A204.1 (cell line): ENCODE results near the gene NBEAL2.

Experiments
- FAIRE-seq: peaks from 2 replicates; lab custom pipeline; 2012; peaks lifted over from hg19 to GRCh38; lab: Jason Lieb, UNC

NBEAL2 gene

DNA sequence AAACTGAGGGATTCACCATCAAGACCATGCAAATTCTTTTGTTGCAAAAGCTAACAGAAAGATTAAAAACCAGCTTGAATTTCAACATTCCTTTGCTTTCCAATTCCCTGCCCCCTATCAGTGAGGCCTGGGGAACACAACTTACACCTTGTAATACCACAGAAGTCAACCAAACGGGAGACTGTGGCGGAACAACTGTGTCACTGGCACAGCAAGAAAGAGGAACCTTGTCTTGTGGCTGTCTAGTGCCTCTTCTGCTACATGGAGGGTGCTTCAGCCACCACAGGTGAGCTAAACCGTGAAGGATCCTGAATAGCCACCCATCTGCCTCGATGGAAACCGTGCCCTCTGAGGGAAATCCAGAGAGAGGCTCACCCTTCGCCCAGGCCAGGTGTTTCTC is 14.3 kb upstream of the NBEAL2 start:
- FAIRE-seq, result no peak

DNA sequence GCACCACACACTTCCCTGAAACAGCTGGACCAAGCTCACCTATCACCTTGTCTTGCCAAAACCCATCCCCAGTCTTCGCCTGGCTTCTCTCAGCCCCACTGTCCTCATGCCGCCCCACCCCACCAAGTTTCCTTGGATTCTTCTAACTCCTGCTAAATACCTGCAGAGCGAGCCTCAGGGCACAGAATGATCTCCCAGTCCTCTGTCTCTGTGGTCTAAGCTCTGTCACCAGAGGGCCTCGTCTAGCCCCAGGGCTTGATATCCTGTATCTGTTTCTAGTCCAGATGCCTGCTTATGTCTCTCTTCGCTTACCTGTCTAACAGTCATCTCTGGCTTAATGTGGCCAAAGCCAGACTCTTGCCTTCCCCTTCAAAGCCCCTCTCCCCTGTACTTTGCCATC is 12.7 kb upstream of the NBEAL2 start:
- no peak for FAIRE-seq

DNA sequence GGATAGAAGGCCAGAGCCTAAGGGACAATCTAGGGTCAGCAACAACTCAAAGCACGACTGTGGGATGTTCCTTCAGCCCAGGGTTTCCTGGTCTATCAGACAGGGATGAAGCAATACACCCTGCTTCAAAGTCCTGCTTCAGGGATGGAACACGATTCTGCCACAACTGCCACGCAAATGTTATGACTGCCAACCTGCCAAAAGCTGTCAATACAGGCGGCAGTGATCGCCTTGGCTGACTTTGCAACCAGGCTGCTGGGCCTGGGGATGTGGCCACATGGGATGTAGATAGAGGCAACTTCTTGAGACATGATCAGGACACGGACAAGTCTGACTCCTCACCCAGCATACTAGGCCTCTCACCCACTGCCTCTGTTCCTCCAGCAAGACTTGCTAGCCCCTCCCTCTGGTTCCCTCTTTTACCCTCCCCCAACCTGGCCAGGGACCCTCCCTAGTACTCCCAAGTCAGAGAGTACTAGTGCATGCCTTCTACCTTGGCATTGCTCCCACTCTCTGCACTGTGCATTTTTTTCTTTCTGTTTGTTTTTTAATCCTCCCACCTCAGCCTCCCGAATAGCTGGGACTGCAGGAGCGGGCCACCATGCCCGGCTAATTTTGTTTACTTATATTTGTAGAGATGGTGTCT is 10.6 kb upstream of the NBEAL2 start:
- no peak for FAIRE-seq

DNA sequence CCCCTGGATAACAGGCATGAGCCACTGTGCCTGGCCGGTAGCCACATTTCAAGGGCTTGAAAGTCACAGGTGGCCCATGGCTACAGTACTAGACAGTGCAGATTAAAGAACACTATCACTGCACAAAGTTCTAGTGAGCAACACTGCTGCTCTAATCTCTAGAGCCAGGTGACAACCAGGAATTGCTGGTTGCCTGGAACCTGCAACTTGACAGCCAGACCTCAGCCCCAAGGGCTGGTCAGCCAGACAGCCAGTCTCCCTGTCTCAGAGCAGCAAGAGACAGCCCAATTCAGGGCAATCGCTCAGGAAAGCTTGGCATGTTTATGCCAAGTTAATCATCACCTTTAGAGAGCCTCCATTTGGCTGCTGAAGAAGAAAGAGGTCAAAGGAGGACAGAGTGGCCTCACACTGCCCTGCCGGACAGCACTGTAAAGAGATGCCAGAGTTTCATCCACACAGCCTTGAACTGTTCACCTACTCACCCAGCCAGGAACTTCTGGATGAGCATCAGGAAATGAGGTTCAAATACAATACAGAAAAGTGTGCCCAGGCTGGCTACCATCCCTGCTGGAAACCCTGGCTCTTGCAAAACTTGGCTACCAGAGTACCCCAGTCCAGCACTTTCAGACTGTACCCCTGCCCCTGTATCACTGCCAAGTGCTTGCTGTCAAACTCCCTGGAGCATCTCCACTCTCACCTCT is 8.9 kb upstream of the NBEAL2 start:
- FAIRE-seq, result no peak

DNA sequence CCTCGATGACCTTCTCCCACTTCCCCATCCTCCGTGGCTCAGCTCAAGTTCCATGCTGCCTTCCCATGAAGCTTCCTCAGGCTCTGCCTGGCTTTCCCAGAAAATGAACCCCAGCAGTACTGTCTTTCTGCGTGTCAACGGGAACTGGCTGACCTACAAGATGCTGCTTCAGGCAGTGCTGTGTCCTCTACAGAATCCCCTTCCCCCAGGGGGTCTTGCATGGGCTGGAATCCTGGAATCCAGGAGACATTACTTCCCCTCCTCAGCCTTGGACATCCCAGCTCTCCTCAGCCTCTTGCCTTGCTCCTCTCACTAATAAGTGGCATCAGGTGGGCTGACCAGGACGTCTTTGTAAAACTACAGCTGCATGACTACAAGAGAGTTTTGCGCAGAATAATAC is 8.3 kb upstream of the NBEAL2 start:
- no peak for FAIRE-seq

- FAIRE-seq, result no peak
These were observed 7.7 kb upstream of the NBEAL2 start for GRCh38 chr3:46971742-46972141.

DNA sequence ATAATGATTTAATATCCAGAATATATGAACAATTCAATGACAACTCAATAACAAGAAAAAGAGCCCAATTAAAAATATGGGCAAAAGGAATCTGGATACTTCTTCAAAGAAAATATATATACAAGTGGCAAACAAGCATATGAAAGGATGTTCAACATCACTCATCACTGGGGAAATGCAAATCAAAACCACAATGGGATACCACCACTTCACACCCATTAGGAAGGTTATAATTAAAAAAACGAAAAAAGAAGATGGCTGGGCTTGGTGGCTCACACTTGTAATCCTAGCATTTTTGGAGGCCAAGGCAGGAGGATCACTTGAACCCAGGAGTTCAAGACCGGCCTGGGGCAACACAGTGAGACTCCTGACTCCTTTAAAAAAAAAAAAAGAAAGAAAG is 7.1 kb upstream of the NBEAL2 start:
- FAIRE-seq, result no peak

GRCh38 chr3:46974421-46975171 is 4.9 kb upstream of the NBEAL2 start:
- no peak for FAIRE-seq

DNA sequence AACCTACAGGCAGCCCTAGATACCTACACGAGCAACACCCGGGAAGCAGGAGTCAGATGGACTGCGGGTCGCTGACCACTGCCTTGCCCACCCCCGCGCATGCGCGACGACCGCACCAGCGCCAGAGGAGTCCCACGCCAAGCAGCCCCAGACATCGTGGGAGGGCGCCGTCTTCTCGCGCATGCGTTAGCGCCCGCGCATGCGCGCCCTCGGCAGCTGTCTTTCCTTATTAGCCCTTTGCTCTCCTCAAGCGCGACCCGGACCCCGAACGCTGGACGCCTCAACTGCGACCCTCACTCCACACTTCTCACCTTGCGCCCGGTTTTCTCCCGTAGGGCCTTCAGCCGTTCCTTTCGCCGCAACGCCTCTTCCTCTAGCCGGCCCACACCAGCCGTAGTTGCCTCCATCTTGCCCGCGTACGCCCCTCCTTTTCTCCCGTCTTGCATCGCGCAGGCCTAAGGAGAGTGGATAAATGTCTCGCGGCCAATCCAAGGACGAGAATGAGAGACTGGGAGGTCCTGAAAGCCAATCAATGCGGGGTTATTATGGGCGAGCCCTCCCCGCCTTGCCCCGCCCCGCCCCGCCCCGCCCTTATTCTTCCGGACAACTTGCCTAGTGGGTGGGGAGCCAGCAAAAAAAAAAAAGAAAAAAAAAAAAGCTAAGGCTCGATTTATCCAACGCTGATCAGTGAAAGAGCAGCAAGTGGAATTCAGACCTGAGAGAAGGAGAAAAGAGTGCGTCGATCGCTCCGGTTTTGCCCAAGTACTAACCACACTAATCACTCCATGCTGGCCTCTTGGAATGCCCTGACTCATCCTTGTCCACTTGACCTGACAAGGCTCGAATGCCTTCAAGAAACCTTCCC is 2.9 kb upstream of the NBEAL2 start, which contains the start of gene CCDC12:
Gene CCDC12 (minus strand): TSS at position 420 of the 865 bp plus-strand sequence. CDS start 13 bp downstream, at position 407.
- FAIRE-seq, result peak; percentile 67

GRCh38 chr3:46977811-46978195 is 1.7 kb upstream of the NBEAL2 start:
- no peak for FAIRE-seq

DNA sequence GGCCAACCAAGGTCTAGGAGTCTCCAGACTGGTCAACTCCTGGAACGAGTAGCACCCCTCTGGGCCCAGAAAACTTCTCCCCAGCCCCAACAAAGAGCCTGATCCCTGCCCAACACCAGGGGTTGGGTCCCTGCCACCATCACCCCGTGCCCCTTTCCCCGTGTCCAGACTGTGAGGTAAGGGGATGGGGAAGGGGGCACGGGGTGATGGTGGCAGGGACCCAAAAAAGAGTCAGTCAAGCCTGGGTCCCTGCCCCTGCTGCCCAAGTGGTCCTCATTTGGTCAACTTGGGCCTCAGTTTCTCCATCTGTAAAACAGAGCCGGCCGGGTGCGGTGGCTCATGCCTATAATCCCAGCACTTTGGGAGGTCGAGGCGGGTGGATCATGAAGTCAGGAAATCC is 1.1 kb upstream of the NBEAL2 start:
- FAIRE-seq, result no peak

- FAIRE-seq, result no peak
These were observed 562 bp downstream of the NBEAL2 start for GRCh38 chr3:46979958-46980497.

- FAIRE-seq, result no peak
These were observed 2.5 kb downstream of the NBEAL2 start for GRCh38 chr3:46981932-46982471.

DNA sequence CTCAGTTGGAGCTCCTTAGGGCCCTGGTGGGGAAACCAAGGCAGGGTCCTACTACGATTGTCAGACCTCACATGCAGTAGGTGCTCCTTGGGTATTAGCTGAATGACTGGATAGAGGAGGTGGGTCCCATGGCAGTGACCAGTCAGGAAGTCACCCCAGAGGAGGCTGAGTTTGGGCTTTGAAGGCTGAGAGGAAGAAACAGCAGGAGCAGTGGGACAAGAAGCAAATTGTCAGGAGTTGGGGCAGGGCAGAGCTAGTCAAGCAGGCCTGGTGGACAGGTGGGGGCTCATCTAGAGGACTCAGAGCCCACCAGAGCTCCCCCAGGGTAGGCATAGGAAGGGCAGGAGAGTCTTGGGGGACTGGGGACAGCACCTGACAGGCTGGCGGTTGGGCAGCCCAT is 3.1 kb downstream of the NBEAL2 start:
- FAIRE-seq, result no peak

DNA sequence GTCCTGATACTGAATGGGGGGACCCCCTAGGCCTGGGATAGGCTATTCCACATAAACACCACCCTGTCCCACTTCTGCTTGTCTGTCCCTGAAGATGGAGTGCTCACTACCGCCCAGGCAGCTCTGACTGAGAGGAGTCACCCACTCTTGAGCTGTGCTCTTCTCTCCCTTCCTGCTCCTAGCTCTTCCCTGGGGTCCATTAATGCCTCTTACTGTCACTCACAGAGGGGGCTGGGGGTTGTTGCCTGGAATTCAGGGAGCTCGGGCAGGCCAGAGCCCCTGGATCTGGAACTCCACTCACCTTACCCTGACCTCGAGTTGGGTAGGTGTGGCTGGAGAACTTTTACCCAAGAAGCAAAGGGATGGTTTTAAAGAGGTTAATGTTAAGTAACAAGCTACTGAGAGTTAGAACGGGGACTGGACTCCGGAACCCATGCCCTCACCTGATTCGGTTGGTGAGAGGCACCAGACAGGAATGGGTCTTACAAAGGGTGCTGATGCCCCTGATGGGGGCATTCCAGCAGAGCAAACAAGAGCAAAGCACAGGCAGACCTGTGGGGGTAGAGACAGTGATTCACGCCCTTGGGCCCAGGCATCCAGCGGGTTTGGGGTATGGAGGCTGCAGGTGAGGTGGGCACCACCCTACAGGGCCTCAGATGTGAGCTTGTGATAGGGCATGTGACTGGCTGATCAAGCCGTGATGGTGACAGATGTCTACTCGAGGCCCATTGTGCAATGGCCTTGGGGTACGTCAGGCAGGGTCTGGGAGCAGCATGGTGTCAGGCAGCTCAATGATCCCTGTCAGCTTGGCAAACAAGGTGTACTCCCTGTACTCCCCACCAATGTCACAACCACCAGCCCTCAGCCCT is 5.4 kb downstream of the NBEAL2 start:
- no peak for FAIRE-seq

DNA sequence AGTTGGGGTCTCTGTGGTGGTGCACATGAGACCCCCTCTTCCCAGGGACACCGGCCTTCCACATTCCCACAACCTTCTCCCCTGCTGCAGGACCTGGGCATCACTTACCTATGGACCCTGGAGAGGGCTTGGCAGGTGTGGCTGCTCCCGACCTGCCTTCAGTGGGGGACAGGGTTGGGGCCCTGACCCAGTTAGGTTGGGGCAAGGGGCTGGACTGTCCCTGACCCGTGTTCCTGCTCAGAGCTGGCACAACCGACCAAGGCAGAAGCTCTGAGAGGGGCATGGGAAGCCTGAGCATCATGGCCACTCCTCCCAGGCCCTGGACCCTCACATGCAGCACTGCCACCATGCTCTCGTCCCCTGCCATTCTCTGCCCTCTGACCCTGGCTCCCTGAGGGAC is 6.1 kb downstream of the NBEAL2 start:
- no peak for FAIRE-seq

DNA sequence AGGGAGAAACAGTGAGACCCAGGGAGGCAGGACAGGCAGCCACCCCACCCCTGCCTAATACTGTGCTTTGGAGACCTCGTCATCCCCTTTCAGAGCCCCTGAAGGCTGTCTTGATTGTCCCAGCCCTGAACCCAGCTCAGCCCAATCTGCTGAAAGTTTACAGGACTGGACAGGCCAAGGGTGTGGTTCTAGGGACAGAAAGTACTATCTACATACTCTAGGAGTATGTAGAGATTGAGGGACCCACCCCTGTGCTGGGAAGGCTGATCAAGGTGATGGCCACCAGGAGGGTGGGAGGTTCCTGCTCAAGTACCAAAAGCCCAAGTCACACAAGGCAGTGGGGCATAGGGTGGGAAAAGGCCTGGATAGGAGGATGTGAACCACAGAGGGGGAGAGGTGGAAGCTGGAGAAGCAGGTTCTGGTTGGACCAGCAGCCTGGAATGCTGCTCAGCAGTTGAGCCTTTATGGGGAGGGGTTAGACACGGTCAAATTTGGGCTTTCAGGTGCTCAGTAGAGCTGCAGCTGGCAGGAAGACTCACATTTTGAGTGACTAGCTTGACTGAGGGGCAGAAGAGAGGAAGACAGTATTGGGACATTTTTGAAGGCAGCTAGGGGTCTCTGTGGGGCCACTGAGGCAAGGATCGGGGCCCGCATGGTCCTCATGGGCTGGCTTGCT is 6.7 kb downstream of the NBEAL2 start:
- FAIRE-seq, result no peak

- no peak for FAIRE-seq
These were observed 7.4 kb downstream of the NBEAL2 start for GRCh38 chr3:46986782-46987310.

- no peak for FAIRE-seq
These were observed 7.9 kb downstream of the NBEAL2 start for GRCh38 chr3:46987319-46987742.
